Measurements from ENCODE around the gene CNTFR. TPM values are rescaled to one million over a fixed set of nuclear protein-coding genes. Genes with fewer than 3 reads are reported as not detected.

The CNTFR gene
- total and polyA plus RNA-seq, 4 donors = 0.75 to 3.3 (median 2.0) TPM

DNA sequence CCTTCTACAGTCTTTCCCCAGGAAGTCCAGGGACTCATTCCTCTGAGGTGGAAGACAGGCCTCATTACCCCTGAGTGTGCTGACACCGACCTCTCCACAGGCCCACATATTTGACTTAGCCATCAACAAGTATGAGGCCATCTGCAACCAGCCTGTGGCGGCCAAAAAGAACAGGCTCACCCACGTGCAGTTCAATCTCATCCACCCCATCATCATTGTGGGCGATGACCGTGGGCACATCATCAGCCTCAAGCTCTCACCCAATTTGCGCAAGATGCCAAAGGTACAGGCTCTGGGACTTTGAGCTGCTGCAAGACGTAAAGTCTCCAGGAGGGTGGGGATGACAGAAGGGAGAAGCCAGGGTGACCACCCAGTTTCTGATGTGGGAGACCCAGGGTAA, 72.3 kb downstream of the CNTFR start (continued):
- TF ChIP-seq, protein P1, sequence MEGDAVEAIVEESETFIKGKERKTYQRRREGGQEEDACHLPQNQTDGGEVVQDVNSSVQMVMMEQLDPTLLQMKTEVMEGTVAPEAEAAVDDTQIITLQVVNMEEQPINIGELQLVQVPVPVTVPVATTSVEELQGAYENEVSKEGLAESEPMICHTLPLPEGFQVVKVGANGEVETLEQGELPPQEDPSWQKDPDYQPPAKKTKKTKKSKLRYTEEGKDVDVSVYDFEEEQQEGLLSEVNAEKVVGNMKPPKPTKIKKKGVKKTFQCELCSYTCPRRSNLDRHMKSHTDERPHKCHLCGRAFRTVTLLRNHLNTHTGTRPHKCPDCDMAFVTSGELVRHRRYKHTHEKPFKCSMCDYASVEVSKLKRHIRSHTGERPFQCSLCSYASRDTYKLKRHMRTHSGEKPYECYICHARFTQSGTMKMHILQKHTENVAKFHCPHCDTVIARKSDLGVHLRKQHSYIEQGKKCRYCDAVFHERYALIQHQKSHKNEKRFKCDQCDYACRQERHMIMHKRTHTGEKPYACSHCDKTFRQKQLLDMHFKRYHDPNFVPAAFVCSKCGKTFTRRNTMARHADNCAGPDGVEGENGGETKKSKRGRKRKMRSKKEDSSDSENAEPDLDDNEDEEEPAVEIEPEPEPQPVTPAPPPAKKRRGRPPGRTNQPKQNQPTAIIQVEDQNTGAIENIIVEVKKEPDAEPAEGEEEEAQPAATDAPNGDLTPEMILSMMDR (IDR thresholded peaks at IDR 0.05; ENCODE audit: low read depth, low read length, missing input control) = no peak
- TF ChIP-seq YY1 (IDR thresholded peaks at IDR 0.05) (no peak), HNF4G (IDR thresholded peaks at IDR 0.05) (no peak), EGR1 (IDR thresholded peaks at IDR 0.05; ENCODE audit: low read depth in 2 of 2) (no peak), FOXA1 (IDR thresholded peaks at IDR 0.05) (no peak)
- TF ChIP-seq, protein P2, sequence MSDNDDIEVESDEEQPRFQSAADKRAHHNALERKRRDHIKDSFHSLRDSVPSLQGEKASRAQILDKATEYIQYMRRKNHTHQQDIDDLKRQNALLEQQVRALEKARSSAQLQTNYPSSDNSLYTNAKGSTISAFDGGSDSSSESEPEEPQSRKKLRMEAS (IDR thresholded peaks at IDR 0.05) = no peak

DNA sequence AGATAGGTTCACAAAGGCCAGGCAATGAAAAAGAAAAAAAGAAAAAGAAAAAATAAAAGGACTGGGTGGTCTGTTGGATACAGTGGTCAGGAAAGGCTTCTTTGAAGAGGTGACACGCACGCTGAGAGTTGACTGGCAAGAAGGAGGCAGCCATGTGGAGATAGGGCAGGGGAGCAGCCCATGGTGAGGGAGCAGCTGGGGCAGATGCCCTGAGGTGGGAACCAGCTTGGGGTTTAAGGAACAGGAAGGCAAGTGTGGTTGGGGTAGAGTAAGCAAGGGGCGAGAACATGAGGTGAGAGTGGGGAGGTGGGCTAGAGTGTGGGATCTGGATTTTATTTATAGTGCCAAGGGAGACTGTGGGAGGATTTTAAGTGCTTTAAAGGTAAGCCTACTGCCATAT, 73.6 kb downstream of the CNTFR start:
- Histone ChIP-seq H3K36me3 (ENCODE audit: control insufficient read depth in 4 of 4, insufficient read depth in 3 of 4, low read depth in 1 of 4, low read length in 3 of 4) (no peaks in the 10 kb centered on the region), H3K4me1 (ENCODE audit: control insufficient read depth in 4 of 4, insufficient read depth in 4 of 4, low read length in 3 of 4) (peaks cover 2 to 34% (median 28%) of the 10 kb centered on the region in 4 donors), H3K9ac (ENCODE audit: low read depth in 1 of 2, low read length in 2 of 2) (no peak overlapping the region), H3K9me3 (ENCODE audit: control insufficient read depth in 4 of 4, low read length in 3 of 4) (no peaks in the 10 kb centered on the region), H3K4me3 (ENCODE audit: low read depth in 1 of 3, low read length in 3 of 3) (no peak overlapping the region), H3K27ac (ENCODE audit: low read depth in 1 of 2, low read length in 2 of 2) (no peak overlapping the region), H3K27me3 (ENCODE audit: control insufficient read depth in 4 of 4, insufficient read depth in 4 of 4, low read length in 3 of 4) (no peaks in the 10 kb centered on the region)
- 94% methylated on average over 3 of the region's 3 CpGs for WGBS
- TF ChIP-seq, protein P3, sequence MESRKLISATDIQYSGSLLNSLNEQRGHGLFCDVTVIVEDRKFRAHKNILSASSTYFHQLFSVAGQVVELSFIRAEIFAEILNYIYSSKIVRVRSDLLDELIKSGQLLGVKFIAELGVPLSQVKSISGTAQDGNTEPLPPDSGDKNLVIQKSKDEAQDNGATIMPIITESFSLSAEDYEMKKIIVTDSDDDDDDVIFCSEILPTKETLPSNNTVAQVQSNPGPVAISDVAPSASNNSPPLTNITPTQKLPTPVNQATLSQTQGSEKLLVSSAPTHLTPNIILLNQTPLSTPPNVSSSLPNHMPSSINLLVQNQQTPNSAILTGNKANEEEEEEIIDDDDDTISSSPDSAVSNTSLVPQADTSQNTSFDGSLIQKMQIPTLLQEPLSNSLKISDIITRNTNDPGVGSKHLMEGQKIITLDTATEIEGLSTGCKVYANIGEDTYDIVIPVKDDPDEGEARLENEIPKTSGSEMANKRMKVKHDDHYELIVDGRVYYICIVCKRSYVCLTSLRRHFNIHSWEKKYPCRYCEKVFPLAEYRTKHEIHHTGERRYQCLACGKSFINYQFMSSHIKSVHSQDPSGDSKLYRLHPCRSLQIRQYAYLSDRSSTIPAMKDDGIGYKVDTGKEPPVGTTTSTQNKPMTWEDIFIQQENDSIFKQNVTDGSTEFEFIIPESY (IDR thresholded peaks at IDR 0.05) = no peak
- TF ChIP-seq HNF4A (conservative IDR thresholded peaks at IDR 0.05) (no peak), EGR1 (IDR thresholded peaks at IDR 0.05; ENCODE audit: low read depth in 2 of 2) (no peak), YY1 (IDR thresholded peaks at IDR 0.05) (no peak), RXRA (IDR thresholded peaks at IDR 0.05) (no peak), FOXA1 (IDR thresholded peaks at IDR 0.05) (no peak), GABPA (IDR thresholded peaks at IDR 0.05 in 1 of 2, conservative IDR thresholded peaks at IDR 0.05 in 1 of 2) (no peak), TAF1 (conservative IDR thresholded peaks at IDR 0.05) (no peak), JUND (IDR thresholded peaks at IDR 0.05) (no peak)
- TF ChIP-seq, protein P4, sequence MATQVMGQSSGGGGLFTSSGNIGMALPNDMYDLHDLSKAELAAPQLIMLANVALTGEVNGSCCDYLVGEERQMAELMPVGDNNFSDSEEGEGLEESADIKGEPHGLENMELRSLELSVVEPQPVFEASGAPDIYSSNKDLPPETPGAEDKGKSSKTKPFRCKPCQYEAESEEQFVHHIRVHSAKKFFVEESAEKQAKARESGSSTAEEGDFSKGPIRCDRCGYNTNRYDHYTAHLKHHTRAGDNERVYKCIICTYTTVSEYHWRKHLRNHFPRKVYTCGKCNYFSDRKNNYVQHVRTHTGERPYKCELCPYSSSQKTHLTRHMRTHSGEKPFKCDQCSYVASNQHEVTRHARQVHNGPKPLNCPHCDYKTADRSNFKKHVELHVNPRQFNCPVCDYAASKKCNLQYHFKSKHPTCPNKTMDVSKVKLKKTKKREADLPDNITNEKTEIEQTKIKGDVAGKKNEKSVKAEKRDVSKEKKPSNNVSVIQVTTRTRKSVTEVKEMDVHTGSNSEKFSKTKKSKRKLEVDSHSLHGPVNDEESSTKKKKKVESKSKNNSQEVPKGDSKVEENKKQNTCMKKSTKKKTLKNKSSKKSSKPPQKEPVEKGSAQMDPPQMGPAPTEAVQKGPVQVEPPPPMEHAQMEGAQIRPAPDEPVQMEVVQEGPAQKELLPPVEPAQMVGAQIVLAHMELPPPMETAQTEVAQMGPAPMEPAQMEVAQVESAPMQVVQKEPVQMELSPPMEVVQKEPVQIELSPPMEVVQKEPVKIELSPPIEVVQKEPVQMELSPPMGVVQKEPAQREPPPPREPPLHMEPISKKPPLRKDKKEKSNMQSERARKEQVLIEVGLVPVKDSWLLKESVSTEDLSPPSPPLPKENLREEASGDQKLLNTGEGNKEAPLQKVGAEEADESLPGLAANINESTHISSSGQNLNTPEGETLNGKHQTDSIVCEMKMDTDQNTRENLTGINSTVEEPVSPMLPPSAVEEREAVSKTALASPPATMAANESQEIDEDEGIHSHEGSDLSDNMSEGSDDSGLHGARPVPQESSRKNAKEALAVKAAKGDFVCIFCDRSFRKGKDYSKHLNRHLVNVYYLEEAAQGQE (IDR thresholded peaks at IDR 0.05) = no peak
- TF ChIP-seq, protein P1 (IDR thresholded peaks at IDR 0.05; ENCODE audit: low read depth, low read length, missing input control) = no peak
- DNase-seq (ENCODE audit: low spot score) = no peak

All from liver (tissue), 9 donors.